ENCODE data around the gene FSTL1.

Gene FSTL1

GRCh38 chr3:120473389-120473788, 22.6 kb upstream of the FSTL1 start:
- Histone ChIP-seq H3K27me3 (no peaks in the 10 kb centered on the region), H3K36me3 (no peaks in the 10 kb centered on the region), H3K27ac (no peak overlapping the region), H3K4me3 (no peak overlapping the region), H3K4me1 (peaks cover 0 to 21% (median 5%) of the 10 kb centered on the region in 4 donors), H3K9me3 (peaks cover 0 to 6% (median 0%) of the 10 kb centered on the region in 3 donors)
- TF ChIP-seq CTCF (IDR thresholded peaks at IDR 0.05), result no peak
- intact Hi-C loops (cut with DNase I; ENCODE audit: low total_unique reads), result no loop called here
- DNase-seq, result no peak

GRCh38 chr3:120472121-120472844, 21.5 kb upstream of the FSTL1 start:
- peaks cover 0 to 6% (median 0%) of the 10 kb centered on the region in 3 donors for H3K9me3 ChIP-seq
- DNase-seq, result no peak
- H3K27ac ChIP-seq, result no peak overlapping the region
- no peak overlapping the region for H3K4me3 ChIP-seq
- H3K4me1 ChIP-seq, result peaks cover 0 to 21% (median 5%) of the 10 kb centered on the region in 4 donors
- no peaks in the 10 kb centered on the region for H3K36me3 ChIP-seq
- H3K27me3 ChIP-seq, result no peaks in the 10 kb centered on the region
- intact Hi-C loops (cut with DNase I; ENCODE audit: low total_unique reads), result no loop called here
- TF ChIP-seq CTCF (IDR thresholded peaks at IDR 0.05), result no peak

GRCh38 chr3:120471643-120472042, 20.9 kb upstream of the FSTL1 start:
- intact Hi-C loops (cut with DNase I; ENCODE audit: low total_unique reads), result no loop called here

GRCh38 chr3:120470870-120471269, 20.1 kb upstream of the FSTL1 start:
- H3K4me3 ChIP-seq, result no peak overlapping the region
- no peak for DNase-seq
- peaks cover 0 to 21% (median 5%) of the 10 kb centered on the region in 4 donors for H3K4me1 ChIP-seq
- H3K27ac ChIP-seq, result peak overlapping the region in 1 of 2 donors; percentile 2
- TF ChIP-seq CTCF (IDR thresholded peaks at IDR 0.05), result no peak
- H3K9me3 ChIP-seq, result peaks cover 0 to 6% (median 0%) of the 10 kb centered on the region in 3 donors
- no peaks in the 10 kb centered on the region for H3K27me3 ChIP-seq
- intact Hi-C loops (cut with DNase I; ENCODE audit: low total_unique reads), result no loop called here
- H3K36me3 ChIP-seq, result no peaks in the 10 kb centered on the region

More at GRCh38 chr3:120471643-120472042, 20.9 kb upstream of the FSTL1 start:
- H3K9me3 ChIP-seq, result peaks cover 0 to 6% (median 0%) of the 10 kb centered on the region in 3 donors
- no peak overlapping the region for H3K27ac ChIP-seq
- DNase-seq, result no peak
- peaks cover 0 to 21% (median 5%) of the 10 kb centered on the region in 4 donors for H3K4me1 ChIP-seq
- H3K4me3 ChIP-seq, result no peak overlapping the region
- no peaks in the 10 kb centered on the region for H3K36me3 ChIP-seq
- no peaks in the 10 kb centered on the region for H3K27me3 ChIP-seq
- no peak for TF ChIP-seq CTCF (IDR thresholded peaks at IDR 0.05)

GRCh38 chr3:120469882-120470301, 19.1 kb upstream of the FSTL1 start:
- H3K4me3 ChIP-seq, result no peak overlapping the region
- peak overlapping the region in 1 of 2 donors; percentile 2 for H3K27ac ChIP-seq
- H3K9me3 ChIP-seq, result peaks cover 0 to 6% (median 0%) of the 10 kb centered on the region in 3 donors
- intact Hi-C loops (cut with DNase I; ENCODE audit: low total_unique reads), result no loop called here
- peak in 1 of 2 donors; percentile 44 for DNase-seq
- no peaks in the 10 kb centered on the region for H3K36me3 ChIP-seq
- peaks cover 0 to 21% (median 5%) of the 10 kb centered on the region in 4 donors for H3K4me1 ChIP-seq
- TF ChIP-seq CTCF (IDR thresholded peaks at IDR 0.05), result no peak
- H3K27me3 ChIP-seq, result no peaks in the 10 kb centered on the region
